NK-92 (cell line): ENCODE measurements around the gene STK4.
A peak's percentile ranks its signal among the peaks of the same experiment; 100 is the strongest.

Experiments
- DNase-seq: peaks from one replicate; lab custom pipeline; 2025; ENCODE audit not compliant: unreplicated experiment; lab: John Stamatoyannopoulos, UW

The STK4 gene

DNA sequence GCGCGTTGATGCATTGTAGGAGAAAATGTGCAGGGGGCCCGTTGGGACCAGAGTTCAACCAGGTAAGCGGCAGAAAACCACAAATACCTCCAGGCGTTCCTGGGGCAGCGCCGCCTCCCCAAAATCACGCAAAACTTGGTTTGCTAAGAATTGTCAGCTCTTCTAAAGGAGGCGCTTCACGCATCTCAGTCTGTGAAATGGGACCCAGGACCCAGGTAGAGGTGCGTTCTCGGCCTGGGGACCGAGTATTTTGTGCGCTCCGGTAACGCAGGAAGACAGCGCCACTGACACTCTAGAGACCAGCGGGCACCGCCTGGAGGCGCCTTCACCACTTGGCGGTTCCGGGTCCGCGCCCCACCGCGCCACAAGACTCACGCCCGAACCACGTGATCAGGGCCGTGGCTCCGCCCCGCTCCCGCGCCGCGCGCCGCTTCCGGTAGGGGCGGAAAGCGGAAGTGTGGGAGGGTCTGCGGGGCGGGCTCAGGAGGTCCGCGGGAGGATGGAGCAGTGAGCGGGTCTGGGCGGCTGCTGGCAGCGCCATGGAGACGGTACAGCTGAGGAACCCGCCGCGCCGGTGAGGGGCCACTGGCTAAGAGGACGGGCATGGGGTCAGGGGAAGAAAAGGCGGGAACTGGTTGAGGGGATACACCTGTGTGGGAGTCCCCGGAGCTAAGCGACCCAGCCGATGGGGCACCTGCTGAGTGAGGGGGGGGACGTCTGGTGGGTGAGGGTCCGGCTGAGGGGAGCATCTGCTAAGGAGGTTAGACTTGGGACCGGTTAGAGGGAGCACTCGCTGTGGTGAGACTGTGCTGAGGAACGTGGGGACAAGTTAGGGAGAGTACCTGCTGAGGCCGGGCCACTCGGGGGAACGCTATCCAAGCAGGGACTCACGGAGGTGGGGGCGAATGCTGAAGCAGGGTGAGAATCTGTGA is at the start of gene STK4:
STK4 (plus strand) TSS at position 483 of the 932 bp plus-strand sequence; CDS start at position 540, 57 bp downstream.
- peak; percentile 62 for DNase-seq

DNA sequence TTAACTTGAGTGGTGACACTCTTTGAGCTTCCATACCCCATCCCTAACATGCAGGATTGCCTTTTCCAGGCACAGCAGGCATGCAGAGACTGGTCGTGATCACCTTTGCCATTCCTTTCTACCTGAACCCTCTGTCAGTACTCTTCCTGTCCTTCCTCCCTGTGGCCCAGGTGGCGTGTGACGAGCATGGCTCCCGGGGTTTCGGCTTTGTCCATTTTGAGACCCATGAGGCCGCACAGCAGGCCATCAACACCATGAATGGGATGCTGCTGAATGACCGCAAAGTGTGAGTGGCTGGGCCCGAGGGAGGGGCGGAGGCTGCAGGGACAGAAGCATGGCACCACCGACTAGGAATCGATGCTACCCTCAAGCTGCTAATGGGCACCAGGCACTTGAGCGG is 49.7 kb upstream of the STK4 start:
- DNase-seq: no peak

DNA sequence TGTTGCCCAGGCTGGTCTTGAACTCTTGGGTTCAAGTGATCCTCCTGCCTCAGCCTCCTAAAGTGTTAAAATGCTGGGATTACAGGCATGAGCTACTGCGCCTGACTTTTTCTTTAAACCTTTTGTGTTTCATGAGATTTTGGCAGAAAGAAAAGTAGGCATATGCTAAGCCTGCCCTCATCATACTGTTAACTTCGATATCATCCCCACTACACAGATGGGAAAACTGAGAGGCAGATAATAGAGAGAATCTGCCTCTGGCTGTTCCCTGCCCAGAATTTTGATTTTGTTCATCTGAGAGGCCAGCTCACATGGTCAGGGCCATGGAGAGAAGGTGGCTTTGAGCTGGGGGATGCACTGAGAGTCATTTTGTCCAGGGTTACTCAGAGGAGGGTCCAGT is 48.9 kb upstream of the STK4 start:
- no peak for DNase-seq

DNA sequence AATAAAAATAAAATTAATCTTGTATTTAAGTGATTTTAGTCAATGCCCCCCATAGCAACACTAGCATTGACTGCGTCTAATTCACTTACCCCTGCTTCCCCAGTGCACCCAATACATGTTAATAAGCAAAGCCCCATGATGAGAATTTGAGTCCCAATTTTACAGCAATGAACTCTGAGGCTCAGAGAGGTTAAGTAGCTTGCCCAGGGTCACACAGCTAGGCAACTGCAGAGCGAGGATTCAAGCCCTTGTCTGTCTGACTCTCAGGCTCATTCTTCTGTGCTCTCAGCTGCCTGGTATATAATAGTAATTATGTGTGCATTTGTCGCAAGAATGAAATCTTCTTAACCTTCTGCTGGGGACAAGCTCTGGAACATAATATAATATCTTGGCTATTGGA is 48.0 kb upstream of the STK4 start:
- no peak for DNase-seq

DNA sequence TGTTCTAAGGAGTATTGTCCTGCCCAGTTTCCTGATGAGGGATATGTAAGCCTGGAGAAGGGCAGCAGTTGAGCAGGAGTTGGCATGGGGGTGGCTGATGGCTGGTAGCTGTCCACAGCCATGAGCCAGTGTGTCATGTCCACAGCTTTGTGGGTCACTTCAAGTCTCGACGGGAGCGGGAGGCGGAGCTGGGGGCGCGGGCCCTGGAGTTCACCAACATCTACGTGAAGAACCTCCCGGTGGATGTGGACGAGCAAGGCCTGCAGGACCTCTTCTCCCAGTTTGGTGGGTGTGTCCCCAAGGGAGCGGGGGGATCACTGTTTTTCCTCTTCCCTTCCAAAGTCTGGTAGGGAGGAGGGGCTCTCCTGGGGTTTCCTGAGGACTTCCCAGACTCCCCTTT is 47.6 kb upstream of the STK4 start:
- no peak for DNase-seq

DNA sequence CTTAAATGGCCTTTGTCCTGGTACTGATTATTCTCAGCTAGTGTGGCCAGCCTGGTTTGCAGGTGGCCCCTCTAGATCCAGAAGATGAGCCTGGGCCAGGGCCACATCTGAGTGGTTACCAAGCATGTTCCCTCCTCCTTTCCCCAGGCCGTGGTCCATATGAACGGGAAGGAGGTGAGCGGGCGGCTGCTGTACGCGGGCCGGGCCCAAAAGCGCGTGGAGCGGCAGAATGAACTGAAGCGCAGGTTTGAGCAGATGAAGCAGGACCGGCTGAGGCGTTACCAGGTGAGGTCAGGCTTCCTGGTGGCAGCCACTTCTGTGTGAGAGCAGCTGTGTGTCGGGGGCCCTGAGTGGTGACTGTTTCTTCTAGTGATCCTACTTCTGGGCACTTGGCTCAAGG is 44.9 kb upstream of the STK4 start:
- DNase-seq: no peak

DNA sequence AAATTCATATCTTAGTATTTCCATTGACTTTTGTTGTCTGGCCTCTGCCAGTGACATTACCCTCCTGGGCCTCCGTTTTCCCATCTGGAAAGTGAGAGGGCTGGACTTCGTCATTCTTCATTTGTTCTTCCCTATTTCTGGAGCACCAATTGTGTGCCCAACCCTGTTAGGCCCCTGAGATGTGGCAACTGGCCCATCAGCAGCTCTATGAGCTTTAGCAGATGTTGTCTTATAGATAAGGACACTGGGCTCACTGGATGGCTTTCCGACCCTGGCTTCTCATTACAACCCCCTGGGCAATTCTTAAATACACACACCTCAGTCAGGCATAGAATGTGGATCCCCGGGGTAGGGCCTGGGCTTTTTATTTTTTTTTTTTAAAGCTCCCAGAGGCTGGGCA is 41.8 kb upstream of the STK4 start:
- no peak for DNase-seq

DNA sequence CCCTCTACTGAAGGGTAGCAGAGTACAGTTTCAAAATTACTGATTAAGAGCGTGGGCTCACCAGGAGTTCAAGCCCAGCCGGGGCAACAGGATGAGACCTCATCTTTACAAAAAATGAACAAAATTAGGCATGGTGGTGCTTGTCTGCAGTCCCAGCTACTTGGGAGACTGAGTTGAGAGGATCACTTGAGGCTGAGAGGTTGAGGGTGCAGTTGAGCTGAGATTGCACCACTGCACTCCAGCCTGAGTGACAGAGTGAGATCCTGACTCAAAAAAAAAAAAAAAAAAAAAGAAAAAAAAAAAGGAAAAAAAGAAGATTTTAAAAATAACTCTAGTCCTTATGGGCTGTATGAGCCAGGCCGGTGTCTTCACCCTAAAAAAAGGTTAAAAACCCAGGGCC is 37.7 kb upstream of the STK4 start:
- no peak for DNase-seq

DNA sequence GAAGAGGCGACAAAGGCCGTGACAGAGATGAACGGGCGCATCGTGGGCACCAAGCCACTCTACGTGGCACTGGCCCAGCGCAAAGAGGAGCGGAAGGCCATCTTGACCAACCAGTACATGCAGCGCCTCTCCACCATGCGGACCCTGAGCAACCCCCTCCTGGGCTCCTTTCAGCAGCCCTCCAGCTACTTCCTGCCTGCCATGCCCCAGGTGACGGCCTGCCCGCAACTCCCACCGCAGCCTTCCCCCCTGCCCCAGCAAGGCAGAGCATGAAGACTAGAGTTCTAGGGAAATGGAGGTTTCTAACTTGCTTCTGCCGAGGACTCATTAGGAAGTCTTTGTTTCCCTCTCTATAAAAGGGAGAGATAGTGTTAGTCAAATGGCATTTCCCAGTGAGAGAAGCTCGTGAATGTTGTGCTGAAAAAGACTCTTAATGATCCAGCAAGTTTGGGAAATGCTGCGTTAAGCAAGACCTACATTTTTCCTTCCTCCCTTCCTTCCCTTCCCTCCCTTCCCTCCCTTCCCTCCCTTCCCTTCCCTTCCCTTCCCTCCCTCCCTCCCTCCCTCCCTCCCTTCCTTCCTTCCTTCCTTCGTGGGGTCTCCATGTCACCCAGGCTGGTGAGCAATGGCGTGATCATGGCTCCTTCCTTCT is 35.7 kb upstream of the STK4 start:
- no peak for DNase-seq

DNA sequence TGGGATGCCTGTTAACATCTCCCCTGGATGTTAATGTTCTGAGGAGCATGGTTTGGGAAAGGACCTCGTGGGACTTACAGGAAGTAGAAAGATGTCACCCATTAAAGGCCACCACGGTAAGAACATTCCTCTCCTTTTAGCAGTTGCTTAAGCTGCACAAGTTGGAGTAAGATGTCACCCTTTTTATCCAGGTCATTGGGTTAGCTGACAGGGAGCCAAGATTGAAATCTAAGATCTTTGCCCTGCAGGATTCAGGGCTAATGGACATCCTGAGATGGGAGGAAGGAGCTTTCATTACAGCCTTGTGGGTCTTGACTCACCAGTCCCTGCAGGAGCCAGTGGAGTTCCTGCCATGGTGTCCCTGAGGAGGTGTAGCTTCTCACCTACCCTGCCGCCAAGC is 34.4 kb upstream of the STK4 start:
- DNase-seq: no peak

DNA sequence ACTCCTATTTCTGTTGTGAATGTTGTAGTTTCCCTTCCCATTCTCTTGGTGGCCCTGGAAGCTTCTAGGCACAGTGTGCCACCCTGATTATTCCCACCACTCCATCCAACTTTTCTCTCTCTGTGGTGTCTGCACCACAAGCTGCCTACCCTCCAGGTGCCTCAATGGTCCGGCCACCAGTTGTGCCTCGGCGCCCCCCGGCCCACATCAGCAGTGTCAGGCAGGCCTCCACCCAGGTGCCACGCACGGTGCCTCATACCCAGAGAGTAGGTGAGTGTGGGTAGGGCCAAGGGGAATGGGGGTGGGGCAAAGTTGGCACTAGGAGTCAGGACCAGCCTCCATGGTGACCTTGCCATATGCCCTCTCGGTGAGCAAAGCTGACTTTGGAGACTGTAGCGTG is 33.4 kb upstream of the STK4 start:
- no peak for DNase-seq

DNA sequence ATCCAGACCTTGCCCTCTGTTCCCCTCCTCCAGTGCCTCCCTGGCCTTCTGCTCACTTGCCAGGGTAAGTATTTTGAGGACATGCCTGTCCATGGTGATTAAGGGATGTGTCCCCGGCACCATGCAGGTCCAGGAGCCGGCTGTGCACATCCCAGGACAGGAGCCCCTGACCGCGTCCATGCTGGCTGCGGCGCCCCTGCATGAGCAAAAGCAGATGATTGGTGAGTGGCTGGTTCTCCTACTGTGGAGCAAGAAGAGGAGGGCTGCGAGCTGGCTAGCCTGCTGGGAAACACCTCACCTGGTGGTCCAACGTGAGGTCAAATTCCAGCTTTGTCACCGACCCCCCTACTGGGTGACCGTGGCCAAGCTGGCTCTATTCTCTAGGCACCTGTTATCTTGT is 29.8 kb upstream of the STK4 start:
- DNase-seq: no peak

DNA sequence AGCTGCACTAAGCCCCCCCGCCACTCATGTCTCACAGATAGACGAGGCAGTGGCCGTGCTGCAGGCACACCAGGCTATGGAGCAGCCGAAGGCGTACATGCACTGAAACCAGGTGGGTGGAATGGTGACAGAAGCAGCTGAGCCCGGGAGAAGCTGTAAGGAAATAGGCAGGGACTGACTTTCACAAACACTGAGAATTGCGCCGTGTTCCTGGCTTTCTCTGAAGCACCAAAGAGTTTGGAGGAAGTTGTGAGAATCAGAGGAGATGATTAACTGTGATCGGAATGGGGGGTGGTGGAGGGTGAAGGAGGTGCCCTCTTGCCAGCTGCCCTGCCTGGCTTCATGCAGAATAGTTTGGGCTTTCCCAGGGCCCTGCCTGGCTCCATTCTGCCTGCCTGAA is 27.7 kb upstream of the STK4 start:
- no peak for DNase-seq

DNA sequence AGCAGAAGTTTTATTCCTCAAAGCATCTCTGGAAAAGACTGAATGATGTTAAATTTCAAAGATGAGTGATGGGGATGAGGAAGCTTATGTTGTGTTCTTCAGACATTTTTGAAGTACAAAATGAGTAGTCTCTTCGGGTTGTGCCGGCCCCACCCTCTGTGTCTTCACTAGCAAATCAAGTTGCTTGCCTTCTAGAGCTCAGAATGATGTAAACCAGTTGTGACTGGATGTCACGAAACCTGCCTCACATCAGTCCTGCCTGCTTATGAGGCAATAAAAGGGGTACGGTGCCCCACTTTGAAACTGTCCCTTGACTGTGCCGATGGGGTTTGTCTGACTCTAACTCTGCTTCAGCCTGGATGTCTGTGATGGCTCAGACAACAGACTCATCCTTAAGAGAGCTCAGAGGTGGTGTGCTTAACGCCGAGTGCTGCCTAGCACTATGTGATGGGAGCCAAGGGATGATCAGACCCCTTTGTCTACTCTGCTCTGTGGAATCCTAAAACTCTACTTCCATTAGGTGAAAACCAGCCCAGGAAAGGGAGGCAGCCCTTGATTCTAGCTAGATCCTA is 25.1 kb upstream of the STK4 start:
- no peak for DNase-seq

DNA sequence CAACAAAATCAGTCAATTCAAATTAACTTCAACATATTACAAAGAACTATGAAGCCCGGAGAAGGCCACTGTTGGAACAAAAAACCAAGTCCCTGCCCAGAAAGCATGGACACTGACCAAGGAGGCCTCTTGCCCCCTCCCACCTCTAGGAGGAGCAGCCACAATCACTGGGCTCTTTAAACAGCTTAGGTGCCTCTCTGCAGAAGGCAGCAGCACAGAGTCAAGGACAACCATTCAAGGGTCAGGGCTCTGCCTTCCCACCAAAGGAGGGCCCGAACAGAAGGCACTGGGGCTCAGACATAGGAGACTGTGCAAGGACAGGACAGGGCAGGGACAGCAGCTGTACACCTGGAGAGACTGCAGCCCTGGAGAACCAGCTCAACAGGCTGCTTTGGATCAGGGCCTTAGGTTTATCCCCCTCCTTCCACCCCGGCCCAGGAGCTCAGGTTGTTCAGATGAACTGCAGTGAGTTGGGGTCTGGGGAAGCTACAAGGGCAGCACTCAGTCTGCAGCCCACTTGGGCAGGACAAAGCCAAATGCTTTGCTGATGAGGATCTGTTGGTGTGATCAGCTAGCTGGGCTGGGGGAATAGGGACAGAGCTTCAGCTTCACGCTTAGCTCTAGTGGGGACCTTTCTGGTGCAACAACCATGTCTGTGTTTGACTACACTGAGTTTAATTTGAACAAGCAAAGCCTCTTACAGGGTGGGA is 23.9 kb upstream of the STK4 start:
- DNase-seq: no peak

DNA sequence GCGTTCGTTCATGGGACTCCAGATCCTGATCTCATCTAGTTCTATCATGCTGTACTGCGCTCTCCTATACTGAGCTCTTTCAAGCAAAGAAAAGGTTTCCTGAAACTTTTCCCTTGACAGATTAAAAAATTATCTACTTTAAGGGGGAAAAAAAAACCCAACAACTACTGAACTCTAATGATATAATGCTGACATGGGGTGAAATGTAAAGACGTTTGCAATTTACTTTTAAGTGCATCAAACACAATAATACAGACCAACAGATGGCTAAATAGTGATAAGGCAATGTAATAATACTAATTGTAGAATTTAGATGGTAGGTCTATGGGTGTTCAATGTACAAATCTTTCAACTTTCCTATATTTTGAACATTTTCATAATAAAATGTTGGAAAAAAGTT is 22.5 kb upstream of the STK4 start:
- no peak for DNase-seq

DNA sequence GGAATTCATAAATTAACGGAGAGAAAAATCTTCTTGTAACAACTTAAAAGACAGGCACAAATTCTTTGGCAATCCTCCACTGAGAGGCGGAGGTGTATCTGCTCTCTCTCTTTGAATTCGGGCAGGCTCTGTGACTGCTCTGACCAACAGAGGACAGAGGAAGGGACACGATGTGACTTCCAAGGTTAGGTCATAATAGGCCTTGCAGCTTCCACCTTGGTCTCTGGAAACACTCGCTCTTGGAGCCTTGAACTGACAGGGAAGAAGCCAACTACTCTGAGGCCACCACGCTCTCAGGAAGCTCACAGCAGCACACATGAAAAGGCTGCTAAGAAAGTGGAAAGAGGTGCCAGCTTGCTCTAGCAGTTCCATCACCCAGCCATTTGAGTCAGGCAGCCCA is 21.1 kb upstream of the STK4 start:
- no peak for DNase-seq

DNA sequence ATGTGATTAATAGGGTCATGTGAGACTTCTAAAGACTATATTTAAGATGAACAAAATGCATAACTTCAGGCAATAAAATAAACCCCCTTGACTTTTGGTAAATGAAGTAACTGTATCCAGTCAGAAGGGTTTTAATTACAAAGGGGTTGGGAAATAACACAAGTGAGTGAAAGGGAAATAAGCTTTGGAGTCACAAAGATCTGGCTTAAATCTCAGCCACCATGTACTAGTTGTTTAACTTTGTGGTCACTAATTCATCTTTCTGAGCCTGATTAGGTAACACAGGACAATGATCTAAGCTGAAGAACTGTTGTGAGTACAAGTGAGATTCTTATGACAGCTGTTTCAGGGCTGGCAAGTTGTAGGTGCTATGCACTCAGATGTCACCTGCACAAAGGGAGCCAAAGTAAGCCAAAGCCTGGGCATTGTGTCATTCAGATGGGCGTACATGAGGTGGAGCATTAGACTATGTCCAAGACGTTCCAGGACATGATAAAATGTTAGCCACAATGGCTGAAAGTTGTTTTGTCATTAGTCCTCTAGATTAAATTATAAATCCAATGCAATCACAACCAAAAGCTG is 19.9 kb upstream of the STK4 start:
- DNase-seq: no peak

DNA sequence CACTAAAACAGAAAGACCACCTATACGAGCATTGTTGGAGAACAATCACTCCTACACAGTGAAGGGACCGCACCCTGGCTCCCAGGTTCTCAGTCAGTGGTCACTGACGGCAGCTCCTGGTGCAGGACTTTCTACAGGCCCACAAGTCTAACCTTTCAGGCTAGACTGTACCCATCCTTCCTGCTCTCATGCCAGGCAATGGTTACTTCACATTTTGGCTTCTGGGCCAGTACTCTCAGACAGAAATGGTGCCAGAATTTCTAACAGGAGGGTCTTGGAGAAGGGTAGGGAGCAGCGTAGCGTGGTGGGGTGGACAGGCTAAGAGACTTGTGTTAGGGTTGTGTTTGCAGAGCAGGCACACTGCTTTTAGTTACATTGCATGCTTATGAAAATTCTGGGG is 18.2 kb upstream of the STK4 start:
- no peak for DNase-seq

DNA sequence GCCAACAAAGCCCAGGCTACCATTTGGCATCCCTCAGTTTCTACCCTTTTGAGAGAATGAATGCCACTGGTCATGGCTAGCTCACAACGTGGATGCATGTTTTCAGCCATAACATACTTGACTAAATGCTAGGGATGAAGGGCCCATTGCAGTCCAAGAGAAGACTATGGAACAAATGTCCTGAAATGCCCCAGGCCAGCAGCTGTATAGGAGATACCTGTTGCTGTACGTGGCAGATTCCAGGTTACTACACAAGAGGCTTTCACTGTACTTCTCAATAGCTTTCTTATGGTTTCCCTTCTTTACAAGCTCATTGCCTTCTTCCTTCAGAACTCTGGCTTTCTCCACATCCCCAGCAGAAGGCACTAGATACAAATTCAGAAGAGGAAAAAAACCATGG is 17.8 kb upstream of the STK4 start:
- no peak for DNase-seq

DNA sequence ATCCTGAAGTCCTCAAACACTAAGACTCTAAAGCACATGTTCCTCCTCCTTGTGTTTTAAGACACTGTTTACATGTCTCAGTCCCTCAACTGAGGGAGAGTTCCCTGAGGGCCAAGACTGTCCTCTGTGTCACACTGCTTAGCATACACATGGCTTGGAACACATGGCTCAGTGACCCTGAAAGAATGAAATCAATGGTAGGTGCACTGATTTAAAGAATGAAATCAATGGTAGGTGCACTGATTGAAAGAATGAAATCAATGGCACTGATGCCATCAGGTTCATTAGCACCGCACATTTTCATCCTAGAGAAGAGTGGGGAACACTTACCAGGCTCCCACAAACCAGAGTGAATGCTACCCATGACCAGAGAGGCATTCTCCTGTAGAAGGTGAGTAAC is 15.9 kb upstream of the STK4 start:
- DNase-seq: no peak
